ENCODE results near the gene C1orf174. TPM values are rescaled to one million over a fixed set of nuclear protein-coding genes. Genes with fewer than 3 reads are reported as not detected.

The C1orf174 gene
- total RNA-seq, 2 experiments from 2014 or later = 16.8 to 18.5 TPM

DNA sequence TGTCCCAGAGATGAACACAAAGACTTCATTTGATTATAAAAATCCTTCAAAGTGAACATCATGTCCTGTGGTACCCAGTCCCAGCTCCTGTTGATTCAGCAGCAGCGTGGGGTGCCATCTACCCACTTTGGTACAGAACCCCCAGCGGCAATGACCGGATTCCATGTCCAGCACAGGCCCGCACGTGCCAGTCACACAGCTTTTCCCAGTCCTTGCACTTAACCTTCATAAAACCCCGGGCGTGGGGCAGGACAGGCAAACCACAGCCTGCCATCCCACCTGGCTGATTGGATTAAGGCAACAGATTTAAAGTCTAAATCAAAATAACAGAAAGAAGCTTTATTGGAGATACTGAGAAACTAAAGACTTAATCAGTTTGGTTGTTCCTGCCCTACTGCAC lies 58.6 kb downstream of the C1orf174 start:
- Histone ChIP-seq H3K36me3 (ENCODE audit: insufficient read depth, low read length) (peaks cover 71% of the 10 kb centered on the region), H3K9me3 (ENCODE audit: control insufficient read depth in 1 of 2, insufficient read depth in 1 of 2, low read length in 2 of 2) (peaks cover 8 to 9% of the 10 kb centered on the region in 2 experiments), H3K4me3 (ENCODE audit: low read length) (no peak overlapping the region), H3K27ac (ENCODE audit: low read depth in 1 of 2, low read length in 2 of 2) (no peak overlapping the region), H3K27me3 (ENCODE audit: control insufficient read depth in 1 of 2, insufficient read depth in 2 of 2, low read length in 2 of 2) (no peaks in the 10 kb centered on the region), H3K4me1 (ENCODE audit: insufficient read depth, low read length) (no peaks in the 10 kb centered on the region)
- ChIA-PET POLR2A (no interaction called here), CTCF (no interaction called here)
- DNase-seq (no peak), ATAC-seq (ENCODE audit: poor library complexity) (no peak)
- Mint-ChIP-seq H3K9me3 (peaks cover 1% of the 10 kb centered on the region), H3K27ac (no peak overlapping the region), H3K27me3 (no peaks in the 10 kb centered on the region), H3K4me1 (ENCODE audit: low read depth) (no peaks in the 10 kb centered on the region), H3K36me3 (ENCODE audit: low read depth) (peaks cover 85% of the 10 kb centered on the region), H3K4me3 (no peak overlapping the region)
- intact Hi-C loops (cut with DNase I, micrococcal nuclease) = no loop called here
- TF ChIP-seq, protein P1, sequence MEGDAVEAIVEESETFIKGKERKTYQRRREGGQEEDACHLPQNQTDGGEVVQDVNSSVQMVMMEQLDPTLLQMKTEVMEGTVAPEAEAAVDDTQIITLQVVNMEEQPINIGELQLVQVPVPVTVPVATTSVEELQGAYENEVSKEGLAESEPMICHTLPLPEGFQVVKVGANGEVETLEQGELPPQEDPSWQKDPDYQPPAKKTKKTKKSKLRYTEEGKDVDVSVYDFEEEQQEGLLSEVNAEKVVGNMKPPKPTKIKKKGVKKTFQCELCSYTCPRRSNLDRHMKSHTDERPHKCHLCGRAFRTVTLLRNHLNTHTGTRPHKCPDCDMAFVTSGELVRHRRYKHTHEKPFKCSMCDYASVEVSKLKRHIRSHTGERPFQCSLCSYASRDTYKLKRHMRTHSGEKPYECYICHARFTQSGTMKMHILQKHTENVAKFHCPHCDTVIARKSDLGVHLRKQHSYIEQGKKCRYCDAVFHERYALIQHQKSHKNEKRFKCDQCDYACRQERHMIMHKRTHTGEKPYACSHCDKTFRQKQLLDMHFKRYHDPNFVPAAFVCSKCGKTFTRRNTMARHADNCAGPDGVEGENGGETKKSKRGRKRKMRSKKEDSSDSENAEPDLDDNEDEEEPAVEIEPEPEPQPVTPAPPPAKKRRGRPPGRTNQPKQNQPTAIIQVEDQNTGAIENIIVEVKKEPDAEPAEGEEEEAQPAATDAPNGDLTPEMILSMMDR (IDR thresholded peaks at IDR 0.05) = no peak

Other genes with a start within 250 kb of the C1orf174 start
- not detected for gene TP73, start 247.8 kb downstream of the C1orf174 start, total RNA-seq
- gene CCDC27, start 147.8 kb downstream of the C1orf174 start, total RNA-seq = not detected
- gene SMIM1, start 127.5 kb downstream of the C1orf174 start, total RNA-seq = 1 to 10 TPM; 1.8 to 2.6 TPM
- 10 to 100 TPM; 30.1 to 32.0 TPM for gene LRRC47, start 103.8 kb downstream of the C1orf174 start, total RNA-seq
- gene CEP104, start 43.1 kb downstream of the C1orf174 start, total RNA-seq = 10 to 100 TPM; 16.6 to 20.5 TPM
- 1 to 10 TPM; 6.7 to 6.8 TPM for gene DFFB, start 42.8 kb downstream of the C1orf174 start, total RNA-seq